ENCODE results near the gene STARD5. TPM values are rescaled to one million over a fixed set of nuclear protein-coding genes. Genes with fewer than 3 reads are reported as not detected.

Gene STARD5
- total RNA-seq, 4 donors from 2014 or later: 2.7 to 8.0 (median 5.0) TPM

DNA sequence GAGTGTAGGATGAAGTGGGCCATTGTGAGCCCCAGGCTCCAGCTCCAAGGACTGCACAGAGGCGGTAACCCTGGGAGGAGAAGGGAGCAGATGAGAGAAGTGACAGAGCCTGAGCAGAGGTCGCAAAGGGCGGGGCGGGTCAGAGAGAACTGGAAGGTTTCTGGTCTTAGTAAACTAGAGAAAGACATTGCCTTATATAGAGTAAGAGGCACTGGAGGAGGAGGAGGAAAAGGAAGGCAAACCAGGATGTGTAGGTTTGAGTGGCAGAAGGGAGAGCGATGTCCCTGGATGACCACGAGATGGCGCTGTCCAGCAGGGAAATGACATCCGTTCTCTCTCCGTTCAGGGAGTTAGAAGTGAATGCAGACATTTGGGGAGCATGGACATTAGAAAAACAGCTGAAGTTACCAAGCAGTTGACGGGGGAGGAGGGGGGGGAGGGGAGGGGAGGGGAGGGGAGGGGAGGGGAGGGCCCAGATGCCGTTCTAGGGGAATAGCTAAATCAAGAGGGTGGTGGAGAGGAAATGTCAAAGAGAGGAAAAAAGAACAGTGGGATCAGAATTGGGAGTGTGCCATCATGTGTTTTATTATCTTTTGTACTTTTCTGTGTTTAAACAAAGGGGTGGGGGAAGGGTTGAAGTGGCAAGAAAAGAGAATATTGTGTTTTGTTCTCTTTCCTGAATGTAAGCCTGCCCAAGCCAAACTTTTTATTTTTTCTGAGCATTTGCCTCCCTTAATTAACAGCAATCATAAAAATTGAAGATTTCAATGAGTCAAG lies 48.8 kb downstream of the STARD5 start:
- DNase-seq (ENCODE audit: low spot score) (peak; percentile 50), ATAC-seq (ENCODE audit: low FRiP score) (peak; percentile 41)
- peak in 2 of 3 donors; percentile 38 to 65 for TF ChIP-seq CTCF (IDR thresholded peaks at IDR 0.05)

GRCh38 chr15:81274255-81274654 lies 49.7 kb downstream of the STARD5 start:
- DNase-seq (ENCODE audit: low spot score): no peak
- TF ChIP-seq CTCF (IDR thresholded peaks at IDR 0.05): no peak
- no peak for ATAC-seq (ENCODE audit: low FRiP score)

- ATAC-seq (ENCODE audit: low FRiP score): no peak
- no peak for DNase-seq (ENCODE audit: low spot score)
Observed at GRCh38 chr15:81273855-81274254, 50.1 kb downstream of the STARD5 start.

GRCh38 chr15:81273200-81273599 lies 50.7 kb downstream of the STARD5 start:
- DNase-seq (ENCODE audit: low spot score) (no peak), ATAC-seq (ENCODE audit: low FRiP score) (no peak)
- TF ChIP-seq CTCF (IDR thresholded peaks at IDR 0.05): no peak

More at GRCh38 chr15:81273855-81274254, 50.1 kb downstream of the STARD5 start:
- TF ChIP-seq CTCF (IDR thresholded peaks at IDR 0.05): no peak

- ATAC-seq (ENCODE audit: low FRiP score) (no peak), DNase-seq (ENCODE audit: low spot score) (no peak)
- no peak for TF ChIP-seq CTCF (IDR thresholded peaks at IDR 0.05)
Observed at GRCh38 chr15:81271761-81272644, 51.9 kb downstream of the STARD5 start.

DNA sequence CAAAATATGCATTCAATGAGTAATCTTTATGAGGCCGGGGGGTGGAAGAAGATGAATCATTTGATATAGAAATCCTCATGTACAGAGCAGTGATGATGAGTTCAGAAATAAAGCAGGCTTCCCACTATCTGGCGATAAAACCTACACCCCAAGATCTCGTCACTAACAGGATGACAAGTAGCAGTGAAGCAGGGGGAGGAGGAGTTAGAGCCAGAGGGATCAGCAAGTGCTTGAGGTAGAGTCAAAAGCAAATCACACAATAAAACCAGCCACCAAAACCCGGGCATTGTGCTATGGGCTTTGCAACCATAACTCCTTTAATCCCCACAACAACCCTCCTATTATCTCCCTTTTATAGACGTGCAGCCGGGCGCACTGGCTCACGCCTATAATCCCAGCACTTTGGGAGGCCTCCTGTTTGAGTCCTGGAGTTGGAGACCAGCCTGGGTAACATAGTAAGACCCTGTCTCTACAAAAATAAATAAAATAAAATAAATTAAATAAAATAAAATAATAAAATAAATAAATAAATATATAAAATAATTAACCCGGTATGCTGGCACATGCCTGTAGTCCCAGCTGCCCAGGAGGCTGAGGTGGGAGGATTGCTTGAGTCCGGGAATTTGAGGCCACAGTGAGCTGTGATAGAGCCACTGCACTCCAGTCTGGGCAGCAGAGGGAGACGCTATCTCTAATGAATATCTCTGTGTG lies 53.0 kb downstream of the STARD5 start:
- no peak for TF ChIP-seq CTCF (IDR thresholded peaks at IDR 0.05)
- ATAC-seq (ENCODE audit: low FRiP score) (no peak), DNase-seq (ENCODE audit: low spot score) (no peak)

Measured in omental fat pad (tissue), 4 donors.